ENCODE data around the gene STAT3.
"Not testable (repeated sequence)": the region's sequence is repeated elsewhere in the genome, so short reads cannot be mapped to it uniquely, and the experiment has no call there.

The STAT3 gene

DNA sequence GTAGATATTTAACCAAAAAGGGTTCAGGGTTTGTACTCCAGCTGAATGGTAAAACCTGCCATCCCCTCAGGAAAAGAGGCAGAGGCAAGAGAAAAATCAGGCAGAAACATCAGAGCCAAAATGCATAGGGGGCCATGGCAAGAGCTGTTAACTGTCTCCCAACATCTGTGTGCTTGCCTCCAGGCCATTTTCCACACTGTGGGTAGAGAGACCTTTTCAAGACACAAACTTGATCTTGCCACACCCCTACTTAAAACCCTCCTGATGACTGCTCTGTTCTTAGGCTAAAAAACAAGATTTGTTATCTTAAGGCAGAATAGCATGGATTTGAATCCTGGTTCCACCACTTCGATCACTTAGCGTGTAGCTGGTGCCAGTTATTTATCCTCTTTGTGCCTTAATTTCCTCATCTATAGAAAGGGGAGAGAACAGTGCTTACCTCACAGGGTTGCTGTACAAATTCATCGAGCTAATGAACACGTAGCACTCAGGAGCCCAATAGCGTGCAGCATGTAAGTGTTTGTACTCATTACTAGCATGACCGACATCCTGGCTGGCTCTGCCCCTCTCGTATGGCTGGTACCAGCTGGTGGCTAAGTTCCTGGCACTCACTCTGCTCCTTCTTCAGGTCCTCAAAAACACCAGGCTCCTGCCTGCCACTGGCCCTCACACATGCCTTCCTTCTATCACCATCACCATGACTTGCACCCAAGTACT lies 25.8 kb downstream of the STAT3 start:
- DNase-seq (ENCODE audit: low spot score), result no peak
- TF ChIP-seq, protein P1, sequence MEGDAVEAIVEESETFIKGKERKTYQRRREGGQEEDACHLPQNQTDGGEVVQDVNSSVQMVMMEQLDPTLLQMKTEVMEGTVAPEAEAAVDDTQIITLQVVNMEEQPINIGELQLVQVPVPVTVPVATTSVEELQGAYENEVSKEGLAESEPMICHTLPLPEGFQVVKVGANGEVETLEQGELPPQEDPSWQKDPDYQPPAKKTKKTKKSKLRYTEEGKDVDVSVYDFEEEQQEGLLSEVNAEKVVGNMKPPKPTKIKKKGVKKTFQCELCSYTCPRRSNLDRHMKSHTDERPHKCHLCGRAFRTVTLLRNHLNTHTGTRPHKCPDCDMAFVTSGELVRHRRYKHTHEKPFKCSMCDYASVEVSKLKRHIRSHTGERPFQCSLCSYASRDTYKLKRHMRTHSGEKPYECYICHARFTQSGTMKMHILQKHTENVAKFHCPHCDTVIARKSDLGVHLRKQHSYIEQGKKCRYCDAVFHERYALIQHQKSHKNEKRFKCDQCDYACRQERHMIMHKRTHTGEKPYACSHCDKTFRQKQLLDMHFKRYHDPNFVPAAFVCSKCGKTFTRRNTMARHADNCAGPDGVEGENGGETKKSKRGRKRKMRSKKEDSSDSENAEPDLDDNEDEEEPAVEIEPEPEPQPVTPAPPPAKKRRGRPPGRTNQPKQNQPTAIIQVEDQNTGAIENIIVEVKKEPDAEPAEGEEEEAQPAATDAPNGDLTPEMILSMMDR (IDR thresholded peaks at IDR 0.05; ENCODE audit: extremely low read depth, missing control alignments), result no peak

DNA sequence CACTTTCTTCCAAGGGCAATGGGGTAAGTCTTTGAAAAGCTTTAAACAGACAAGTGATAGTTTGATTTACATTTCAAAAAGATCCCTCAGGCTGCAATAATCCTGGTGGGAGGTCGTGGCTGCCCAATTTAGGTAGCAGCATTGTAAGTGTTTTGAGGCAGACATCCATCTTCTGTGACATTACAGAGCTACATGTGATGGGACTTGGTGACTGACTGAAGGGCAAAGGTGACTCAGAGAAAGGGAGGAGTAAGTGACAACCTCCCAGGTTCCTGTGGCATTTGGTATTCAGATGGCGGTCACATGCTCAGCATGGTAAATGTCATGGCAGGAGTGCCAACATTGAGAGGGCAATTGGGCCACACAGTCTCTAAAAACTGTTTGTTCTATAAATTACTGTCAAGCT lies 26.5 kb downstream of the STAT3 start:
- TF ChIP-seq, protein P1 (IDR thresholded peaks at IDR 0.05; ENCODE audit: extremely low read depth, missing control alignments), result no peak
- no peak for DNase-seq (ENCODE audit: low spot score)

DNA sequence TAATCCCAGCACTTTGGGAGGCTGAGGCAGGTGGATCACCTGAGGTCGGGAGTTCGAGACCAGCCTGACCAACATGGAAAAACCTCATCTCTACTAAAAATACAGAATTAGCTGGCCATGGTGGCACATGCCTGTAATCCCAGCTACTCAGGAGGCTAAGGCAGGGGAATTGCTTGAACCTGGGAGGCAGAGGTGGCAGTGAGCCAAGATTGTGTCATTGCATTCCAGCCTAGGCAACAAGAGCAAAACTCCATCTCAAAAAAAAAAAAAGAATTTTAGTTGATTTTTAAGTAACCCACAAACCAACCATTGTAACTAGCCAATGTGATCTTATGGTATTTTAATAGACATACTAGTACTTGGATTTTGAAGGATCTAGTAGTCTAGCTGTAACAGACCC lies 27.9 kb downstream of the STAT3 start:
- not testable (repeated sequence) for DNase-seq (ENCODE audit: low spot score)

DNA sequence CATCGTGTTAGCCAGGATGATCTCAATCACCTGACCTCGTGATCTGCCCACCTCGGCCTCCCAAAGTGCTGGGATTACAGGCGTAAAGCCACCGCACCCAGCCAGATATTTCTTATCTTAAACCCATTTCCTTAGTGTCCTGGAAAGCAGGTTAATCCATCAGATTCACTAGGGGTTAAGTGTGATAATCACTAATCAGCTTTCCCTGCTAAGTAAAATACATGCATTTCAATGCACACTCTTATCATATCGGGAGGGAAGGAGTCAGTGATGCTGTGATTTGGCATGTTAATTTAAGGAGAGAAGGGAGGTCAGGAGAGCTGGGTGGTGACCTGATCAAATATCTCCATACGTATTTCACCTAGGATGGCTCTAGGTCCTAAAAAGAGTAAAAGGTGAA lies 29.1 kb downstream of the STAT3 start:
- no peak for DNase-seq (ENCODE audit: low spot score)
- TF ChIP-seq, protein P1 (IDR thresholded peaks at IDR 0.05; ENCODE audit: extremely low read depth, missing control alignments), result no peak

DNA sequence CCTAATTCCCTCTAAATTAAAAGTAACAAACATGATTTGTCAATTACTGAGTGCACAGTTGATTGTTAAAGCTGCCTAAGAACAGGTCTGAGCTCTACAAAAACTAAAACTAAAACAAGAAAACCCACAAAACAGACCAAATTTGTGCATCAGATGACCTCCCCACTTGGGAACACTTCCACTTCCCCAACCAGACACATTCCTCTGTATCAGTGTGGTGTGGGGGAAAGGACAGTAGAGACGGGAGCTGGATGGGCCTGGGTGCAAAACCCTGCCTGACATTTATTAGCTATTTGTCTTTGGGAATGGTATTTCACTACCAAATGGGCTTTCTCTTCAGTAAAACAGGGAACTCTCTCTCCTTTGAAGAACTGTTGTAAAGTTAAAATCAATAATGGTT lies 29.8 kb downstream of the STAT3 start:
- TF ChIP-seq, protein P1 (IDR thresholded peaks at IDR 0.05; ENCODE audit: extremely low read depth, missing control alignments), result no peak
- no peak for DNase-seq (ENCODE audit: low spot score)

DNA sequence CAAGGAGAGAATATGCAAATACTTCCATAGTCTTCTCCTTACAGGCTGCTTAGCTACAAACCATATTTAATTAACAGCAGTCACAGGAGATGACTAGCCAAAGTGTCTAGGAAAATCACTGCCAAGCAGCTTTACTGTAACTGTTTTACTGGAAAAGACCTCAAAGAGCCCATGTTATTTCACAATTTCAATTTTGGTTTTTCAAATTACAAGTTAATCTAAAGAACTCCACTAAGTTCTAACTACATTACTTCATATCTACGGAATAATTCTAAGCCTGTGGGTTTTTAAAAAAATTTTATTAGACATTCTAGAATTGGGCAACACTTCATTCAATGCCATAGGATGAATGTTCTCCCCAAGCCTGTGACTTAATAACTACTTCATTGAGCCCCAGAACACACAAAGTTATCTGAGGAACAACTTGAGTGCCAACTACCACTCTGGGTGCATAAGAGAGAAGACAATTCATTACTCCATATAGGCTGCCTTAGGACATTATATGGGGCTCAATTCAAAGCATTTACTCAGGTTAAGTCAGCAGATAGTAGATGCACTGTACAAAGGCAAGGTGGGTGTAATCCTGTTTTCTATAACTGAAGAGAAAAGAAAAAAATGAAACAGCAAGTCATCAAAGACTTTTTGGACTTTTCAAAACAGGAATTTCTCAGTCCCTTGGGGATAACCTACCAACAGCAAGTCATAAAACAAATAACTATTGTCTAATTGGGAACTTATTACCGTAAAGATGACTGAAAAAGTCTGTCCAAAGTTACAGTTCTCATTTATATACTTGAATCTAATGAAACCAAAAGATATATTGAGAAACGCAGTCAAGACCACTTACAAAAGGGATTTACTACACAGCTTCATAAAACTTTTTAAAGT lies 33.0 kb downstream of the STAT3 start:
- TF ChIP-seq, protein P1 (IDR thresholded peaks at IDR 0.05; ENCODE audit: extremely low read depth, missing control alignments), result no peak
- no peak for DNase-seq (ENCODE audit: low spot score)

DNA sequence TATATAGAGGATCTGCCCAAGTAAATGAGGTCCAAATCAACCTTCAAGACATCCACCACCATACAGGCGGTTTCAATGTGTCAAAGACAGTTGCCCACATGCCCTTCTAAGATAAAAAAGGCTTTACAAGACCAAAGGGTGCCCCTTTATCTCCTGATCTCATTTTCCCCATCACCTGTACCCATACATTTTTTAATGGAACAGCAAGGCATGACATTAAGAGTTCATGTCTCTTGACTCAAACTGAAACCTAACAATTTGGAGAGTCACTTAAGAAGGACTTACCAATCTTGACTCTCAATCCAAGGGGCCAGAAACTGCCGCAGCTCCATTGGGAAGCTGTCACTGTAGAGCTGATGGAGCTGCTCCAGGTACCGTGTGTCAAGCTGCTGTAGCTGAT lies 40.1 kb downstream of the STAT3 start:
- DNase-seq (ENCODE audit: low spot score), result no peak
- TF ChIP-seq, protein P1 (IDR thresholded peaks at IDR 0.05; ENCODE audit: extremely low read depth, missing control alignments), result no peak

Measured in GM20000 (cell line).